Spleen (tissue), 7 donors: ENCODE data around the gene APBB2.

ENCODE experiments used
- POLR2A ChIP-seq, 3 donors: fragments of 450-650 bp; IDR thresholded peaks; one replicate each; pipeline ENCODE4 v1.5.1; 2017; ENCODE audit warnings: antibody characterized with exemption in 3 of 3, mild to moderate bottlenecking in 1 of 3
- POLR2AphosphoS5 ChIP-seq, 3 donors: sonication (generic); formaldehyde crosslinking; IDR thresholded peaks; one replicate each; pipeline ENCODE4 v1.5.1; 2017; ENCODE audit warnings: antibody characterized with exemption in 3 of 3
- TF ChIP-seq, protein P1 (sequence below), 11 experiments: fragments of 200-600 bp in 7 of 11; fragments of 450-650 bp in 4 of 11; sonication (generic) in 4 of 11; IDR thresholded peaks in 8 of 11; conservative IDR thresholded peaks in 3 of 11; 1 replicate in 7 of 11; 2 replicates in 4 of 11; pipeline versions ENCODE4 v1.4.0 to v1.8.0; 2016 to 2021; ENCODE audit warnings: antibody characterized with exemption in 11 of 11, inconsistent platforms in 4 of 11, mild to moderate bottlenecking in 1 of 11
- donor health status: DM: no; HTN: no; CAD: no; lungs with moderate emphysema.
- donor health status: DM: no; HTN: no; CAD: no.
- donor health status: DM: no; HTN: no; CAD: no.

DNA sequence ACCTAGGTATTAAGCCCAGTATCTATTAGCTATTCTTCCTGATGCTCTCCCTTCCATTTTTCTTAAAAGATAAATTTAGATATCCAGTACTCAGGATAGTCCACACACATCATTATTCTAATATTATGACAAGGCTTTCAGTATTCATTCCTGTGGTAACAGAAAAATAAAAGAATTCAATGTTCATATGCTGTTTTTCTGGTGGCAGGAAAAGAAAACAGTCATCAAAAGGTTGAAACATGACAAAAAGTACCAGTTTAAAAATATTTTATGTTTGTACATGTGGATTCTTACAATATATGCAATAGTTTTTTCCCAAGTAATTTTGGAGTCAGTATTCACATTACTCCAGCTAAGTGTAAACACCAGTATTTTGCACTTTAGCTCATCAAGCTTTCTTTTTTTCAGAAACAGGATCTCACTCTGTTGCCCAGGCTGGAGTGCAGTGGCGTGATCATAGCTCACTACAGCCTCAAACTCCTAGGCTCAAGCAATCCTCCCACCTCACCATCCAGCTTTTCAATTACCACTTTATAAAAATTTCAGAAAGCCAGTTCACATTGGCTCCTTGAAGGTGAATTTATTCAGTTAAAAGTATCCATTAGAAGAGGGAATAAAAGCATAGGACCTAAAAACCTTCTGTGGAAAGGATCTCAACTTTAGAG lies 2.3 kb downstream of the APBB2 start:
- TF ChIP-seq, protein P1, sequence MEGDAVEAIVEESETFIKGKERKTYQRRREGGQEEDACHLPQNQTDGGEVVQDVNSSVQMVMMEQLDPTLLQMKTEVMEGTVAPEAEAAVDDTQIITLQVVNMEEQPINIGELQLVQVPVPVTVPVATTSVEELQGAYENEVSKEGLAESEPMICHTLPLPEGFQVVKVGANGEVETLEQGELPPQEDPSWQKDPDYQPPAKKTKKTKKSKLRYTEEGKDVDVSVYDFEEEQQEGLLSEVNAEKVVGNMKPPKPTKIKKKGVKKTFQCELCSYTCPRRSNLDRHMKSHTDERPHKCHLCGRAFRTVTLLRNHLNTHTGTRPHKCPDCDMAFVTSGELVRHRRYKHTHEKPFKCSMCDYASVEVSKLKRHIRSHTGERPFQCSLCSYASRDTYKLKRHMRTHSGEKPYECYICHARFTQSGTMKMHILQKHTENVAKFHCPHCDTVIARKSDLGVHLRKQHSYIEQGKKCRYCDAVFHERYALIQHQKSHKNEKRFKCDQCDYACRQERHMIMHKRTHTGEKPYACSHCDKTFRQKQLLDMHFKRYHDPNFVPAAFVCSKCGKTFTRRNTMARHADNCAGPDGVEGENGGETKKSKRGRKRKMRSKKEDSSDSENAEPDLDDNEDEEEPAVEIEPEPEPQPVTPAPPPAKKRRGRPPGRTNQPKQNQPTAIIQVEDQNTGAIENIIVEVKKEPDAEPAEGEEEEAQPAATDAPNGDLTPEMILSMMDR (IDR thresholded peaks at IDR 0.05 in 8 of 11, conservative IDR thresholded peaks at IDR 0.05 in 3 of 11): no peak
- TF ChIP-seq POLR2AphosphoS5 (IDR thresholded peaks at IDR 0.05): no peak
- no peak for TF ChIP-seq POLR2A (IDR thresholded peaks at IDR 0.05)
